ENCODE data around the gene RBMS3.

GRCh38 chr3:30012941-30013543 lies 732.2 kb downstream of the RBMS3 start:
- TF ChIP-seq CTCF (conservative IDR thresholded peaks at IDR 0.05; ENCODE audit: low read depth in 2 of 2), result peak; percentile 87 to 94
- no peak for TF ChIP-seq ZNF114 (CRISPR knock-in tag; IDR thresholded peaks at IDR 0.05)
